Measurements from ENCODE around the gene SMIM35. TPM values are rescaled to one million over a fixed set of nuclear protein-coding genes. Genes with fewer than 3 reads are reported as not detected.

SMIM35 gene
- total RNA-seq, 1 experiment from 2014 or later, result not detected

DNA sequence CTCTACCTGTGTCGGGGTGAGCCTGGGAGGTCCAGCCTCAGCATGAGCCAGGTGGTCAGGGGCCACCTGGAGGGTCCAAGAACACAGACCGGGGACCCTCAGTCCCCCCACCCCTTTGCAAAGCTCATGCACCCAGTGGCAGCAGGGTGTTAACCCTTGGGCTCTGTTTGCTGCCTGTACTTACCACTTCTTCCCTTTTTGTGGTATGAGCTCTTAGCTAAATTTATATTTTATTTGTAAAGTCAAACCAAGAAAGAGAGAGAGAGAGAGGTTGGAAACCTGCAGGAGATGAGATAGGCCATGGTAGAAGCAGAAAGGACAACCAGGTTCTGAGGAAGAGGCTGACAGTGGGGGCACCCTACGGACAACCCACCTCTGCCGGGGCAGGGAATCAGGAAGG, 70.7 kb downstream of the SMIM35 start:
- Histone ChIP-seq H3K9me3 (ENCODE audit: insufficient read depth, low read depth) (no peaks in the 10 kb centered on the region; the same call in 1 of the 2 replicates), H3K4me2 (no peak overlapping the region), H4K20me1 (ENCODE audit: insufficient read depth) (no peaks in the 10 kb centered on the region), H3K79me2 (ENCODE audit: low read depth) (no peaks in the 10 kb centered on the region), H3K36me3 (ENCODE audit: low read depth) (no peaks in the 10 kb centered on the region), H3K27me3 (ENCODE audit: insufficient read depth, low read depth) (peaks cover 72% of the 10 kb centered on the region), H2AFZ (no peak overlapping the region), H3F3A (ENCODE audit: insufficient read depth, low read depth) (no peaks in the 10 kb centered on the region), H3K9me2 (ENCODE audit: insufficient read depth) (no peaks in the 10 kb centered on the region), H3K27ac (no peak overlapping the region), H3K4me3 (no peak overlapping the region), H3K4me1 (replicated peaks; ENCODE audit: insufficient read depth) (no peaks in the 10 kb centered on the region)
- no peak for DNase-seq
- intact Hi-C loops (cut with micrococcal nuclease; ENCODE audit: unreplicated experiment), result no loop called here
- ChIA-PET CTCF (no interaction called here), POLR2A (ENCODE audit: unreplicated experiment) (interaction anchor here (0.6 kb wide), 1 partner anchor 16 kb away, joined by 3 read pairs; no protein-coding TSS in a partner anchor)
- no TSS peak for BruUV-seq (replicated peaks)
- TF ChIP-seq EZH2 (IDR thresholded peaks at IDR 0.05; ENCODE audit: low read depth), result no peak
- TF ChIP-seq CTCF (conservative IDR thresholded peaks at IDR 0.05), result no peak

GRCh38 chr11:118015385-118015841, 71.3 kb downstream of the SMIM35 start:
- ChIA-PET POLR2A (ENCODE audit: unreplicated experiment) (no interaction called here), CTCF (no interaction called here)
- Histone ChIP-seq H4K20me1 (ENCODE audit: insufficient read depth) (no peaks in the 10 kb centered on the region), H3K27me3 (ENCODE audit: insufficient read depth, low read depth) (peaks cover 71% of the 10 kb centered on the region), H3K9me3 (ENCODE audit: insufficient read depth, low read depth) (no peaks in the 10 kb centered on the region; the same call in 1 of the 2 replicates), H3K79me2 (ENCODE audit: low read depth) (no peaks in the 10 kb centered on the region), H3K4me1 (replicated peaks; ENCODE audit: insufficient read depth) (no peaks in the 10 kb centered on the region), H2AFZ (no peak overlapping the region), H3K9me2 (ENCODE audit: insufficient read depth) (no peaks in the 10 kb centered on the region), H3F3A (ENCODE audit: insufficient read depth, low read depth) (no peaks in the 10 kb centered on the region), H3K27ac (no peak overlapping the region), H3K4me3 (no peak overlapping the region), H3K36me3 (ENCODE audit: low read depth) (no peaks in the 10 kb centered on the region), H3K4me2 (no peak overlapping the region)
- no peak for TF ChIP-seq CTCF (conservative IDR thresholded peaks at IDR 0.05)
- TF ChIP-seq EZH2 (IDR thresholded peaks at IDR 0.05; ENCODE audit: low read depth), result no peak
- DNase-seq, result no peak
- intact Hi-C loops (cut with micrococcal nuclease; ENCODE audit: unreplicated experiment), result no loop called here
- BruUV-seq (replicated peaks), result no TSS peak

DNA sequence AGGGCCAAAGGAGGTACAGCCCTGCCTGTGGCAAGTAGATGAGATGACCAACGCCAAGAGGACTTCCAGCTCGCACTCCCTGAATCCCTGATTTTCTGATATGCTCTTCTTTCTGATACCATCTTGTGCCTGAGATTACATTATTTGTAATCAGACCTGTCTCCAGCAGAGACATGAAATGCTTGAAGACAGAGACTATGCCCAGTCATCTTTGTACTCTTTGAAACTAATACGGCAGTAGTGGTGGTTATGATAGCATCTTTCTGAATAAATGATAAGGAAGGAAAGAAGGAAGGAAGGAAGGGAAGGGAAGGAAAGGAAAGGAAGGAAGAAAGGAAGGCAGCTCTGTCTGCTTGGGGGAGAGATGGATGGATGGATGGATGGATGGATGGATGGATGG, 72.7 kb downstream of the SMIM35 start:
- CTCF ChIA-PET, result no interaction called here
- no peak overlapping the region for H3K4me3 ChIP-seq
- BruUV-seq (replicated peaks), result no TSS peak
- H3F3A ChIP-seq (ENCODE audit: insufficient read depth, low read depth), result no peaks in the 10 kb centered on the region
- H2AFZ ChIP-seq, result no peak overlapping the region
- H3K27ac ChIP-seq, result no peak overlapping the region
- no peaks in the 10 kb centered on the region for H3K36me3 ChIP-seq (ENCODE audit: low read depth)
- no peaks in the 10 kb centered on the region for H3K79me2 ChIP-seq (ENCODE audit: low read depth)
- H3K9me2 ChIP-seq (ENCODE audit: insufficient read depth), result no peaks in the 10 kb centered on the region
- no peak overlapping the region for H3K4me2 ChIP-seq
- intact Hi-C loops (cut with micrococcal nuclease; ENCODE audit: unreplicated experiment), result no loop called here
- no peaks in the 10 kb centered on the region; the same call in 1 of the 2 replicates for H3K9me3 ChIP-seq (ENCODE audit: insufficient read depth, low read depth)
- no peaks in the 10 kb centered on the region for H3K4me1 ChIP-seq (replicated peaks; ENCODE audit: insufficient read depth)
- DNase-seq, result no peak
- H3K27me3 ChIP-seq (ENCODE audit: insufficient read depth, low read depth), result peaks cover 72% of the 10 kb centered on the region
- TF ChIP-seq EZH2 (IDR thresholded peaks at IDR 0.05; ENCODE audit: low read depth), result no peak
- TF ChIP-seq CTCF (conservative IDR thresholded peaks at IDR 0.05), result no peak
- POLR2A ChIA-PET (ENCODE audit: unreplicated experiment), result no interaction called here
- no peaks in the 10 kb centered on the region for H4K20me1 ChIP-seq (ENCODE audit: insufficient read depth)

Measured in PC-9 (cell line).